Endometrial microvascular endothelial cells (primary cell): ENCODE measurements around the gene MDM4. TPM values are rescaled to one million over a fixed set of nuclear protein-coding genes. Genes with fewer than 3 reads are reported as not detected.
"Not testable (repeated sequence)": the region's sequence is repeated elsewhere in the genome, so short reads cannot be mapped to it uniquely, and the experiment has no call there.

Experiments
- in situ Hi-C: cut with HindIII; loops from 2 replicates; pipeline ENCODE4 v1.10.0; 2017; ENCODE audit warnings: low sequenced_read_pairs, low pct_unique_long_range_greater_than_20kb; ENCODE audit errors: inconsistent ontology term
- total RNA-seq: library from RNA; depleted of rRNA; stranded (reverse); fragments of >200 nt; gene quantifications from one replicate; pipeline ENCODE4 v1.2.3, GENCODE V29; 2015; ENCODE audit errors: inconsistent ontology term

Gene MDM4
- total RNA-seq, 1 donor from 2014 or later, result 13.8 TPM

GRCh38 chr1:204548265-204548664 lies 32.1 kb downstream of the MDM4 start:
- in situ Hi-C loops, result no loop called here

- in situ Hi-C loops, result no loop called here
Measured at GRCh38 chr1:204549313-204549712, 33.1 kb downstream of the MDM4 start.

DNA sequence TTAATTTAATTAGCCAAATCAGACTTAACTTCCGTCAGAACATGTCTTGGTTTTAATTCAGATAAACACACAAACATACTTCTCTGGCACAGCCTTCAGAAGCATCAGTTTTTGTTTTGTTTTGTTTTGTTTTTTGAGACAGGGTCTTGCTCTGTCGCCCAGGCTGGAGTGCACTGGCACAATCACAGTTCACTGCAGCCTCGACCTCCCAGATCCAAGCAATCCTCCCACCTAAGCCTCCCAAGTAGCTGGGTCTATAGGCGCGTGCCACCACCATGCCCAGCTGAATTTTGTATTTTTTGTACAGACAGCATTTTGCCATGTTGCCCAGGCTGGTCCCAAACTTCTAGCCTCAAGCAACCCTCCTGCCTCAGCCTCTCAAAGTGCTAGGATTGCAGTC lies 34.7 kb downstream of the MDM4 start:
- in situ Hi-C loops, result no loop called here

DNA sequence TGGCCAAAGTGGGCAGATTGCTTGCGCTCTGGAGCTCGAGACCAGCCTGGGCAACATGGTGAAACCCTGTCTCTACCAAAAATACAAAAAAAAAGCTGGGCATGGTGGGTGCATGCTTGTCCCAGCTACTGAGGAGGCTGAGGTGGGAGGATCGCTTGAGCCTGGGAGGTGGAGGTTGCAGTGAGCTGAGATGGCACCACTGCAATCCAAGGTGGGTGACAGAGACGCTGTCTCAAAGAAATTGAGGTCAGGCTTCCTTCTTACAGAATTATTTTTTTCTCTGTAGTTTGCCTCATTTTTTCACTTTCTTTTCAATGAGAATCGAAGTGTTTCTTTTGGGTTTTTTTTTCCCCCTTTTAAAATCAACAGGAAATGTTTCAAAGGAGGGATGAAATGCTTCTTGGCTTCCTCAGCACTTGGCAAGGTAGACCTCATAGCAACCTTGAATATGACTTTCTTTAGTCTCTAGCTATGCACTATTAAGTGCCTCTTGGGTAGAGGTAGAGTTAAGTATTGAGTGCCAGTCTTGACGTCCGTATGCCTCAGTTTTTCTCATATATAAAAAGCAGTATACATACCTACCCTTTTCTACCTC lies 40.3 kb downstream of the MDM4 start:
- in situ Hi-C loops, result no loop called here

DNA sequence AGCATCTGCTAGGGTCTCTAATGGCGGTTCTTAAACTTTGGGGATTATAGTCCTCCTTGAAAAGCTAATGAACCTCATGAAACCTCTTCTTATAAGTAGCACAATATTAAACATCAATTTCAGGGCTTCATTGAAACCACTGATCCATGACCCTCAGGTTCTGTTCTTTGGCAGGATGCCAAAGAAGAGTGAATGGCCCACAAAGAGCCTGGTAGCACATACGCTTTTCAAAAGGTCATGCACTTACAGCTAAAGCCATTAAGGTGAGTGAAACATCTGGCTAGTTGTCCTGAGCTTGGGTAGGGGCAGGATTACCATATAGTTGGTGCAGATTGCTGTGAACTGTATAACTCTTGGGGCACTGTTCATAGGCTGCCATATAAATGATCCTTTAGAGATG lies 42.3 kb downstream of the MDM4 start:
- in situ Hi-C loops, result no loop called here

DNA sequence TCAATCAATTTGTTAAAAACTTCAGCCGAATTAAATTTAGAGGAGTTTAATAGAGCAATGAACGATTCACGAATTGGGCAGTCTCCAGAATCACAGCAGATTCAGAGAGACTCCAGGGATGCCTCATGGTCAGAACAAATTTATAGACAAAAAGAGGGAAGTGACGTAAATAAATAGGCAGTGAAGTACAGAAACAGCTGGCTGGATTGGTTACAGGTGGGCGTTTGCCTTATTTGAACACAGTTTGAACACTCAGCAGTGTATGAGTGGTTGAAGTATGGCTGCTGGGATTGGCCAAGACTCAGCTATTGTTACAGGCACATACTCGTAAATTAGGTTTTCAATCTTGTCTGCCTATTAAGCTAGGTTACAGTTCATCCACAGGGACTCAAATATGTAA lies 43.8 kb downstream of the MDM4 start:
- in situ Hi-C loops, result not testable (repeated sequence)

DNA sequence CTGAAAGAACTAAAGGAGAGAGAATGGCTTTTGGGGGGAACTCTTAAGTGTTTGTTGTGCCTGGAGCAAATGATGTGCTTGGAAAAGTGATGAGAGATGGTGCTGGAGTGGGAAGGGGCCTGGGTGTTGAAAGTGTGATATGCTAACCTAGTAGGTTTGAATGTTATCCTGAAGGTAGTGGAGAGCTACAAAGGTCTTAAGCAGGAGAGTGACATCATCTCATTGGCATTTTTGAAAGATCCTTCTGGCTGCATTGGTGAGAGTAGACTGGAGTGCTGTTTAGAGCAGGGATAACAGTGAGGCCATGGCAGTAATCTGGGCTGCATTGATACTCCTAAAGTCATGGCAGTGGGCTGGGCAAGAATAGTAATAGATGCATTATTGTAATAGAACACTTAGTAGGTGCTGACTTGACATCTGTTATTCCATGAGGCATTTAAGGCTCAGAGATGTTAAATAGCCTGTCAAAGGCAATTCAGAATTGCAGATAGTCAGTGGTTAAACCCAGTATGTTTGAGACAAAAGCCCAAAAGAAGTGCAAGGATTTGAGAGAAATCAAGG lies 44.5 kb downstream of the MDM4 start:
- in situ Hi-C loops, result no loop called here

- in situ Hi-C loops, result no loop called here
Measured at GRCh38 chr1:204562075-204562990, 46.1 kb downstream of the MDM4 start.

DNA sequence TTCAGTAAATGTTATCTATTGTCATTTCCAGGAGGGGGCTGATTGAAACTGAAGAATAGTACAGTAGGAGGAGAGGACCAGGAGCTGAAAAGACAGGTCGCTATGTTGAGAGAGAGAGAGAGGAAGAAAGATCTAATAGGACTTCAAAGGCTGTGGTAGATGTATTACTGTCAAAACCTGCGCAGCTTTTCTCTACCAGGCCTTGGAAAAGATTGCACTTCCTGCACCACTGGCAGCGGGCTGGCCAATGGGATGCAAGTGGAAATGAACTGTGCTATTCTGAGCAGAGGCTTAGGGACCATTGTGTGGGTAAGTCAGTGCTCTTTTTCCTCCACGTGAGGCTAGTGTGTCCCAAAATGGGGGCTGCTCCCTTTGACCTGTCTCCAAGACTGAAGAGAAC lies 47.1 kb downstream of the MDM4 start:
- in situ Hi-C loops, result no loop called here

DNA sequence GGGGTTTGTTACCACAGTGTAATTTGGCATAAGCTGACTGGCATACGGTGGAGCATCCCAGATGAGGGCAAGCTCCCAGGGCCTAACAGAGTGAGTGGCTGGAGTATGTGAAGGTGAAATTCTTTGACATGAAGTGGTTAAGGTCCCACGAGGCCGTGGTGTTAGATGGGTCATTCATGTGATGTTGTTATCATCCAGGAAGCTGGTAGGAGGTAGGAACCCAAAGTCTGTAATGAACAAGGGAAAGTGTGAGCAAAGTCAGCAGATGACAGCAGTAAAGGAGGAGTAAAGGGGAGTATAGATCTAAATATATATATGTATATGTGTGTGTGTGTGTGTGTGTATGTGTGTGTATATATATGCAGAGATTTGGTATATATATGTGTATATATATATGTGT lies 47.6 kb downstream of the MDM4 start:
- in situ Hi-C loops, result no loop called here

DNA sequence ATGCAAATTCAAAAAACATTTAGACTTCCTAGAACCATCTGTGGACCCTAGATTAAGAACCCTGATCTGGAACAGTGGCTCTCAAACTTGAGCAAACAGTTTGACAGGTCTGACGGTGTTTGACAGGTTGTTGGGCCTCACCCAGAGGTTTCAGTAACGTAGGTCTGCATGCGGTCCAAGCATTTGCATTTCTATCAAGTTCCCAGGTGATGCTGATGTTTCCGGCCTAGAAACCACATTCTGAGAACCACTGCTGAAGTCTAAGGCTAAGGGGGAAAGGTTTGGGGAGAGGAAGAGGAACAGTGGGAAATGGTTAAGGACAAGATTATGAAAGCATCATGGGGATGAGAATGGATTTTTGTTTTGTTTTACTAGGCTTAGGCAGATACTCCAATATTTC lies 48.6 kb downstream of the MDM4 start:
- in situ Hi-C loops, result no loop called here

GRCh38 chr1:204565617-204566582 lies 49.7 kb downstream of the MDM4 start:
- in situ Hi-C loops, result no loop called here

DNA sequence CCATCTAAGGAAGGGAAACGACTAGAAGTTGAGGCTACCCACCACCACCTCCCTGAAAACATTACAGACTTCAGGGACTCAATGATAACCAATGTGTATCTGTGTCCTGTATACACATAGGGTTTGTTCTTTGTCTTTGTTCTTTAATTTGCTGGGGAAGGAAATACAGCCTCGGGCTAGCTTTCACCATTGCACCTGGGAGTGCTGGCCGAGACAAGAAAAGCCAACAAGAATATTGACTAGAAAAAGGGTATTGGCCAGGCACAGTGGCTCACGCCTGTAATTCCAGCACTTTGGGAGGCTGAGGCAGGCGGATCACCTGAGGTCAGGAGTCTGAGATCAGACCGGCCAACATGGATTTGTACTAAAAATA lies 50.4 kb downstream of the MDM4 start:
- in situ Hi-C loops, result no loop called here

DNA sequence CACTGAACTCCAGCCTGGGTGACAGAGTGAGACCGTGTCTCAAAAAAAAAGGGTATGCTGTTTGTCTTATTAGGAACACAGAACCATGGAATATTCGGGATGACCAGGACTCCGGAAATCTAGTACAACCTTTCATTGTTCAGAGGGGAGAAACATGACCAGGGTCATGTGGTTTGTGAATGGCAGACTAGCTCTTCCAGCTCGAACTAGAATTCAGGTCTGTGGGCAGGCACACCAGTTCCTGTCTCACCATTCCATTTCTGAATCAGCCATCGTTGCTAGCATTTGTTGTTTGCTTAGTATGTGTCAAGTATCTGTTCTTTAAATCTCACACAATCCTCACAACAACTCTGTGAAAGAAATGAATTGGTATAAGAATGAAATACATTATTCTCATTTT lies 50.9 kb downstream of the MDM4 start:
- in situ Hi-C loops, result no loop called here

DNA sequence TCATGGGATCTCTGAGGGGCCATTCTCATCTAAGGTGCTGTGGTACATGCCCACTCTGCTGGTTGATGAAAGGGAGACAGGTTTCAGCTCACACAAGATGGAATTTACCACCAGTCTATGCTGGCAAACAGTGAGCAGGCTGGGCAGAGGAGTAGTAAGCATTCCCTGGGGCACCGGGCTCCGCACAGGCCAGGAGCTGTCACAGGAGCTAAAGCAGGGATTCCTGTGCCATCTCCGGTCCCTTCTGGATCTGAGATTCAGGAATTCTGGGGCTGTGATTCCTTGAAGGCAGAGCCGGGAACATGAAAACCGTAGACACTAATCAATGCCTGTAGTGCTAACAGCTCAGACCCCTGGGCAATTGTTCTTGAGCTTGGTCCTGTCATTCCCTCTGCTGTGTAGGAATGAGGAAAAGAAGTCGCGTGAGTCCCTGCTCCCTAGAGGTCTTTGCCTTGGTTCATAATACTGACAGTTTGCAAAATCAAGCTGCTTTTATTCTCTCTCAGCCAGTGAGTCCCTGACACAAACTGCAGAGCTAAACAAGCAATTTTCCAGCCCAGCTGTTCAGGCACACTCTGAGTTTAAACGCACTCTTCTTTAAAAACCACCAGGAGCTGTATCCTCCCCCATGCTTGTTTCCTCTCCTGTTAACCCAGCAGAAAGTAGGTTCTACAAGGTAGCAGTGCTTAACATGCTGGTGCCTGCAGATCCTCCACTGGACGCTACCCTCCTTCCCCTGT lies 52.5 kb downstream of the MDM4 start:
- in situ Hi-C loops, result no loop called here

DNA sequence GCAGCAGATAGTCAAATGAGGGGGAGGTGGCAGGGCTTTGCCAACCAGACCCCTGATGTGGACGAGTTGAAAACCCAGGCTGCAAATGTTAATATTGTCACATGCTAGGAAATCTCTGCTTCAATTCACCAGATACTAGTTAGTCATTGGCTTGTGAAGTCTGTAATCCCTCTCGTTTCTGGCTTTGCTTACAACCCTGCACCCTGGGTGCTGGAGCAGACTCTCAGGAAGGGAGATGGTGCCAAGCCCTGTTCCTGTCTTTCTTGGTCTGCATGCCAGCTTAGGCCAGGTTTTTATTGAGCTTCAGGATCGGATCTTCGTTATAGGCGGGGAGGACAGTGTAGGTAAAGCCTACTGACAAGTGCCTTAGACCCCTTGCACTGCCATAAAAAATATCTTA lies 53.3 kb downstream of the MDM4 start:
- in situ Hi-C loops, result no loop called here

- in situ Hi-C loops, result not testable (repeated sequence)
Measured at GRCh38 chr1:204570021-204570420, 53.8 kb downstream of the MDM4 start.

- in situ Hi-C loops, result no loop called here
Measured at GRCh38 chr1:204571128-204571527, 54.9 kb downstream of the MDM4 start.

DNA sequence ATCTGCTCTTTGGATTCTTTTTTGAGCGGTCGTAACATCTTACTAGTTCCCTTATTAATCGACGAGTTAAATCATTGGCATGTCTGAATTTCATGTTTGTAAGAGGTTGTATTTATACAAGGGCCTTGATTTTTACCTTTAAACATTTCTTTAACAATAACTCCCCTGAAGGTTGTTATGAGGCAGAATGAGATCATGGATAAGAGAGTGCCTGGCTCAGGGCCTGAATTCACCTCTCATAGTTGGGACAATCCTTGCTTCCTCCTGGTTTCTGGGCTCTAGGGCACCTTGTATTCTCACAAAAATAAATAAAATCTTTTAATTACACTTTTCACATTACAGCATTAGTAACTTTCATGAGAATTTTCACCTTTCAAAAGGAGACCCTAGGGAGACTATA lies 55.4 kb downstream of the MDM4 start:
- in situ Hi-C loops, result no loop called here
